ENCODE results near the gene HABP4.

HABP4 gene

DNA sequence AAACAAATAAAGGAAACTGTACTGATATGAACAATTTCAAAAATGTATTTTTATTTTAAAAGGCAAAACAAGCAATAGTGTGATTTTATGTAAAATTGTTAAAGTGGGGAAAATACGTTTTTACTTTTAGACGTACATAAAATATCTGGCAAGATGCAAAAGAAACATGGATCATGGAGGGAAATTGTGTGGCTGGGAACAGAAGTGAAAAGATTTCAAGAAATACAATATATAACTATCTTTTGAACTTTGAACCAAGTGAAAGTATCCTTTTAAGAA lies 30.3 kb upstream of the HABP4 start:
- Histone ChIP-seq H3K36me3 (ENCODE audit: control insufficient read depth, insufficient read depth, low read length) (no peaks in the 10 kb centered on the region), H3K4me1 (ENCODE audit: control insufficient read depth, insufficient read depth, low read length) (peaks cover 15% of the 10 kb centered on the region), H3K4me3 (ENCODE audit: low read depth, low read length) (peak overlapping the region; percentile 87), H3K9ac (ENCODE audit: low read depth, low read length) (peak overlapping the region; percentile 32), H3K9me3 (ENCODE audit: control insufficient read depth, insufficient read depth, low read length) (no peaks in the 10 kb centered on the region), H3K27me3 (ENCODE audit: control insufficient read depth, insufficient read depth, low read length) (no peaks in the 10 kb centered on the region)

DNA sequence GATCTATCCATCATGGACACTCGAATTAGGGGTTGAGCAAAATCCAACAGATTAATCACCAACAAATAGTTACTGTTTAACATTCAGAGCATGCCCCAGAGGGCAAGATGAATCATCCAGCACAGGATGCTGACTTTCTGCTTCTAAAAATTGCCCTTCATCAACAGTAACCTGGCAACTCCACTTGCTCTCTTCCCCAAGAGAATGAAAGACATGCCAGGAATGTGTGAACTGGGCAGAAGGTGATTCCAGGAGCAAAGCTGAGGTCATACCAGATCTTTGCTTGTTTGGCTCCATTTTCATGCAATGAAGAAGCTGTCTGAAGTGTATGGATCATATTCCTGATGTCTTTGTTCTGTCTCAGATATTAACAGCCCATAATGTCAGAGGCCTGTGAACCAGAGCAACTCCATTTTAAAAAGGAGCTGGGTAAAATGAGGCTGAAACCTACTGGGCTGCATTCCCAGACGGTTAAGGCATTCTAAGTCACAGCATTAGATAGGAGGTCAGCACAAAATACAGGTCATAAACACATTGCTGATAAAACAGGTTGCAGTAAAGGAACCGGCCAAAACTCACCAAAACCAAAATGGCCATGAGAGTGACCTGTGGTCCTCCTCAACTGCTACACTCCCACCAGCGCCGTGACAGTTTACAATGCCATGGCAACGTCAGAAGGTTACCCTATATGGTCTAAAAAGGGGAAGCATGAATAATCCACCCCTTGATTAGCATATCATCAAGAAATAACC lies 29.3 kb upstream of the HABP4 start:
- Histone ChIP-seq H3K4me3 (ENCODE audit: low read depth, low read length) (no peak overlapping the region), H3K36me3 (ENCODE audit: control insufficient read depth, insufficient read depth, low read length) (no peaks in the 10 kb centered on the region), H3K4me1 (ENCODE audit: control insufficient read depth, insufficient read depth, low read length) (peaks cover 15% of the 10 kb centered on the region), H3K9me3 (ENCODE audit: control insufficient read depth, insufficient read depth, low read length) (no peaks in the 10 kb centered on the region), H3K9ac (ENCODE audit: low read depth, low read length) (no peak overlapping the region), H3K27me3 (ENCODE audit: control insufficient read depth, insufficient read depth, low read length) (no peaks in the 10 kb centered on the region)

DNA sequence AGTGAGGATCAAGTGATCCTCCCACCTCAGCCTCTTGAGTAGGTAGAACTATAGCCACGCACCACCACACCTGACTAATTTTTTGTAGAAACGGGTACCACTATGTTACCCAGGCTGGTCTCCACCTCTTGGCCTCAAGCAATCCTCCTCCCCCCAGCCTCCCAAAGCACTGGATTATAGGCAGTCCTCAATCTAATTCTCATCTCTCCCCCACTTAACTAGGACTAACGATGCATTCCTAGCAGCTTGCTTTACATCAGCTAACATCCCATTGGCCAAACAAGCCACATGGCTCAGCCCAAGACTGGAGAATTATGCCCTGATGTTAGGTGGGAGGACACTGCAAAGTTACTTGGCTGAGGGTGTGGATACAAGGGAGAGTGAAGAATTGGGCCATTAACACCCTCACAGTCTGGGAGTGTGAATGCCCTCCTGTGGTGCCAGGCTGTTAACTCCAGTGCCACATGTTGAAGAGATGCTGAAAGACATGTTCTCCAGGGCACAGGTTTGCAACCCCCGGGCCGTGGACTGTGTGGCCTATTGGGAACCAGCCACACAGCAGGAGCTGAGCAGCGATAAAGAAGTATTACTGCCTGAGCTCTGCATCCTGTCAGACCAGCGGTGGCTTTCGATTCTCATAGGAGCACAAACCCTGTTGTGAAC lies 26.5 kb upstream of the HABP4 start:
- H3K4me1 ChIP-seq (ENCODE audit: control insufficient read depth, insufficient read depth, low read length) = peaks cover 15% of the 10 kb centered on the region
- no peaks in the 10 kb centered on the region for H3K27me3 ChIP-seq (ENCODE audit: control insufficient read depth, insufficient read depth, low read length)
- H3K9ac ChIP-seq (ENCODE audit: low read depth, low read length) = no peak overlapping the region
- H3K4me3 ChIP-seq (ENCODE audit: low read depth, low read length) = no peak overlapping the region
- no peaks in the 10 kb centered on the region for H3K36me3 ChIP-seq (ENCODE audit: control insufficient read depth, insufficient read depth, low read length)
- H3K9me3 ChIP-seq (ENCODE audit: control insufficient read depth, insufficient read depth, low read length) = no peaks in the 10 kb centered on the region

DNA sequence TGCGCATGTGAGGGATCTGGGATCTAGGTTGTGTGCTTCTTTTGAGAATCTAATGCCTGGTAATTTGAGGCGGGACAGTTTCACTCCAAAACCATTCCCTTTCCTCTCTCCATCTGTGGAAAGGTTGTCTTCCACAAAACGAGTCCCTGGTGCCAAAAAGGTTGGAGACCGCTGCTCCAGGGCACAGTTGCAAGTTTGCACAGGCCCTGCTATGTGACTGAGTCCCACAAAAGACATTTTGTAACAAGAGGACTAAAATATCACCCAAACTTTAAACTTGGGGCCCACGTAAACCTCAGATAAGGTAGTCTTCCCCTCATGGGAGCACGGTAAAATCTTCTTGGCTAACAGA lies 26.0 kb upstream of the HABP4 start:
- Histone ChIP-seq H3K36me3 (ENCODE audit: control insufficient read depth, insufficient read depth, low read length) (no peaks in the 10 kb centered on the region), H3K9me3 (ENCODE audit: control insufficient read depth, insufficient read depth, low read length) (no peaks in the 10 kb centered on the region), H3K9ac (ENCODE audit: low read depth, low read length) (no peak overlapping the region), H3K4me1 (ENCODE audit: control insufficient read depth, insufficient read depth, low read length) (peaks cover 15% of the 10 kb centered on the region), H3K4me3 (ENCODE audit: low read depth, low read length) (no peak overlapping the region), H3K27me3 (ENCODE audit: control insufficient read depth, insufficient read depth, low read length) (no peaks in the 10 kb centered on the region)

DNA sequence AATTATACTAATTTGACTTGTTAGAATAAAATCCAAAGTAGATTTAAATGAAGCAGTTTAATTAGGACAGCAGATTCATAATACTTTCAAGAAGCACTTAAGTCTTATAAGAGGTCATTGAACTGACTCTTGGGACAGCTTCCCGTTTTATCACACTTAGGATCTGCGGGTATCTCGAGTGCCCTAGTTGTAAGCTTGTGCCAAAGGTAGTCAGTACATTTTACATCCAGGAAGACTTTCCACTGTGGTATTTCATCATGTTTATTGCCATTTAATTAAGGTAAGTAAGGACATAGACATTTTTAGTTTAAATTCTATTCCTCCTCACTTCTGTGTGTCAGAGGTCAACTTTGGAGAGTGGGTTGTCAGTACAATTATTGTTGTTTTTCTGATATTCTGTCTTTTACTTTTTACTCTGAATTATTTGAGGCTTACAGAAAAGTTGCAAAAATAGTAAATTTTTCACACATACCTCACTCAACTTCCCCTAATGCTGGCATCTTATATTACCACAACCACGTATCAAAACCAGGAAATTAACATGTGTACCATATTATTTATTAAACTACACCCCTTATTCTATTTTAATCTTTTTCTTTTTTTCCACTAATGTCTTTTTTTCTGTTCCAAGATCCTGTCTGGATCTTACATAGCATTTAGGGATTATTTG lies 24.3 kb upstream of the HABP4 start:
- H3K9me3 ChIP-seq (ENCODE audit: control insufficient read depth, insufficient read depth, low read length) = no peaks in the 10 kb centered on the region
- no peak overlapping the region for H3K4me3 ChIP-seq (ENCODE audit: low read depth, low read length)
- H3K27me3 ChIP-seq (ENCODE audit: control insufficient read depth, insufficient read depth, low read length) = no peaks in the 10 kb centered on the region
- peaks cover 4% of the 10 kb centered on the region for H3K4me1 ChIP-seq (ENCODE audit: control insufficient read depth, insufficient read depth, low read length)
- H3K36me3 ChIP-seq (ENCODE audit: control insufficient read depth, insufficient read depth, low read length) = no peaks in the 10 kb centered on the region
- H3K9ac ChIP-seq (ENCODE audit: low read depth, low read length) = no peak overlapping the region

DNA sequence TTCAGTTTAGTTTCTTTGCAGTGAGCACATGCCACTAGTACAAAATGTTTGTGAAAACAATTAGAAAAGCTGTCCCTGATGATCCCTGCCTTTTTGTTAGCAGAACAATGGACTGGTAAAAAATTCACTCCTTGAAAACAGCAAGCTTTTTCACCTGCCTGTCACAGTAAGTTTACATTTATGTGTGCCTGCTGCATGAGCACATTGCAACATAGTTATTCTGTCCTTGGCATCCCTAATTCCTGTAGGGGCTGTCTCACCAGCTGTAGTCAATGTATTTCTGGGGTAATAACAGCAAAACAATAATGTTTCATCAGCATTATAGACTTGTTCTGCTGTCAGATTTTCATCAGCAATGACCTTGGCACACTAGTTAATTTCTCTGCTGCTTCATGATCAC lies 20.2 kb upstream of the HABP4 start:
- Histone ChIP-seq H3K36me3 (ENCODE audit: control insufficient read depth, insufficient read depth, low read length) (no peaks in the 10 kb centered on the region), H3K4me1 (ENCODE audit: control insufficient read depth, insufficient read depth, low read length) (no peaks in the 10 kb centered on the region), H3K4me3 (ENCODE audit: low read depth, low read length) (no peak overlapping the region), H3K9me3 (ENCODE audit: control insufficient read depth, insufficient read depth, low read length) (no peaks in the 10 kb centered on the region), H3K27me3 (ENCODE audit: control insufficient read depth, insufficient read depth, low read length) (no peaks in the 10 kb centered on the region), H3K9ac (ENCODE audit: low read depth, low read length) (no peak overlapping the region)

DNA sequence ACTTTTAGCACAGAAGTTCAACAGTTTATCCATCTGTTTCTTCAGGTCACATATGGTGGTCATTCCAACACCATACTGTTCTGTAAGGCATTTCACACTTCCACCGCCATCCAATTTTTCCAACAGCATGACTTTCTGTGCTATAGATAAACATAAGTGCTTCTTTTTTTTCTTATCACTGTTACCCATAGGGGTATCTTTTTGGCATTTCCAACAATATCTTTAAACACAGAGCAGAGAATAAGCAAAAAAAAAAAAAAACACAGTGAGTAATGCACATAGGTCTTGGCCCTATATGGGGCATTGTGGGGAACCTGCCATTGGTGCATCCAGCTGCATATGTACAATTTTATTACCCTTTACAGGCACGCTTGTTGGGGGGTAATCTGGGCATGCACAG lies 19.6 kb upstream of the HABP4 start:
- Histone ChIP-seq H3K4me1 (ENCODE audit: control insufficient read depth, insufficient read depth, low read length) (no peaks in the 10 kb centered on the region), H3K9ac (ENCODE audit: low read depth, low read length) (no peak overlapping the region), H3K4me3 (ENCODE audit: low read depth, low read length) (no peak overlapping the region), H3K9me3 (ENCODE audit: control insufficient read depth, insufficient read depth, low read length) (no peaks in the 10 kb centered on the region), H3K36me3 (ENCODE audit: control insufficient read depth, insufficient read depth, low read length) (no peaks in the 10 kb centered on the region), H3K27me3 (ENCODE audit: control insufficient read depth, insufficient read depth, low read length) (no peaks in the 10 kb centered on the region)

DNA sequence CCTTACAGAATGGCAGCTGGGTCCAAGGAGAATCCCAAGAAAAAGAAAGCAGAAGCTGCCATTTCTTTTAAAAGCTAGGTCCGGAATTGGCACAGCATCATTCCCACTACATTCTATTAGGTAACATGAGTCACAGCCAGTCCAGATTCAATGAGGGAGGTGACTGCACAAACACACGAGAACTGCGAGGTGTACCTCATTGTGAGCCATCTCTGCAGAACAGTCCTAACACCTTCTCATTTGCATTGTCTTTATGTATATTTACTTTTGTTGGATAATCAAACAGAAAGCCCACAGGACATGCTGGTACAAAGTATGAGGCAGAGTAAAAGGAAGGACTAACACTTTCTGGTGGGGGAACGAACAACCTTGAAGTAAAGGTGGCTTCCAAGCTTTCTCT lies 14.6 kb upstream of the HABP4 start:
- no peaks in the 10 kb centered on the region for H3K9me3 ChIP-seq (ENCODE audit: control insufficient read depth, insufficient read depth, low read length)
- H3K4me3 ChIP-seq (ENCODE audit: low read depth, low read length) = no peak overlapping the region
- no peak overlapping the region for H3K9ac ChIP-seq (ENCODE audit: low read depth, low read length)
- no peaks in the 10 kb centered on the region for H3K27me3 ChIP-seq (ENCODE audit: control insufficient read depth, insufficient read depth, low read length)
- no peaks in the 10 kb centered on the region for H3K36me3 ChIP-seq (ENCODE audit: control insufficient read depth, insufficient read depth, low read length)
- no peaks in the 10 kb centered on the region for H3K4me1 ChIP-seq (ENCODE audit: control insufficient read depth, insufficient read depth, low read length)

DNA sequence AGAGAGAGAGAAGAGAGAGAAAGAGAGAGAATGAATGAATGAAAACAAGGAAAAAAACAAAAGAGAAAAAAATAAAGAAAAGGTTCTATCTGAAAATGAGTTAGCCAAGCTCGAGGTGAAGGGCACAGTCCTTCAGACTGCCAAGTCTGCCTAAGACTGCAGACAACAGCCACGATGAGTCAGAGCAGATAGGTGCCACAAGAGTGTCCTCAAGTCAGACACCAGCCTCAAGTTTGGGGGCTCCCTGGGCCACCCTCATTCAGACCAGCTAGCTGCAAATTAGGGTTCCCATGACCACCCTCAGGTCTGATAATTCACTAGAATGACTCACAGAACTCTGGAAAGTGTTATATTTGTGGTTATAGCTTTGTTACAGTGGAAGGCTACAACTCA lies 13.9 kb upstream of the HABP4 start:
- no peaks in the 10 kb centered on the region for H3K4me1 ChIP-seq (ENCODE audit: control insufficient read depth, insufficient read depth, low read length)
- H3K27me3 ChIP-seq (ENCODE audit: control insufficient read depth, insufficient read depth, low read length) = no peaks in the 10 kb centered on the region
- H3K36me3 ChIP-seq (ENCODE audit: control insufficient read depth, insufficient read depth, low read length) = no peaks in the 10 kb centered on the region
- no peak overlapping the region for H3K9ac ChIP-seq (ENCODE audit: low read depth, low read length)
- H3K4me3 ChIP-seq (ENCODE audit: low read depth, low read length) = no peak overlapping the region
- no peaks in the 10 kb centered on the region for H3K9me3 ChIP-seq (ENCODE audit: control insufficient read depth, insufficient read depth, low read length)

DNA sequence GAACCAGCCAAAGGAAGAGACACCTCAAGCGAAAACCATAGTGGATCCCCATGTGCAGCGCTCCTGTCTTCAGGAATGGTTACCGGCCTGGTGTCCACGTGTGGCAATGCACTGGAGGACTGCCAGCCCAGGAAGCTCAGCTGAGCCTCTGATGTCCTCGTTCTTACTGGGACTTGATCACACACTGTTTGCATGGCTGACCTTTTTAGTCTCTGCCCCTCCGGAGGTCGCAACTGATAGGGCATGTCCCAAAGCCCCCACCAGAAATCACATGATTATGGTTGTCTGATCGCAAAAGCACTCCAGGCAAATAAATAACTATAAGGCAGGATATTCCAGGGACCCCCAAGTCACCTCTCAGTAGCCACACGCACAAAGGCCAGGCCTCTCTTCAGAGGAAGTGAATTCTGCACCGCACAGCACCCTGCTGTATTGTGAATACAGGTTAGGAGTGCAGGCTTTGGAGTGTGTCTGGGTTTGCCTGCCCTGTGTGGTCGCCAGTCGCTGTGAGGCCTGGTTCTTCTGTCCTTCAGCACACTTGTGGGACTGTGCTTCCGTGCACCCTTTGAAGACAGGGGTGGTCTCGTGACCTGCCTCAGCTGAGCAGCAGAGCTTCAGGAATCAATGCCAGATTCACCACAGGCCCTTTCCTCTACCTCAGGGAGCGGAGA lies 13.4 kb upstream of the HABP4 start:
- Histone ChIP-seq H3K4me3 (ENCODE audit: low read depth, low read length) (no peak overlapping the region), H3K4me1 (ENCODE audit: control insufficient read depth, insufficient read depth, low read length) (no peaks in the 10 kb centered on the region), H3K9me3 (ENCODE audit: control insufficient read depth, insufficient read depth, low read length) (no peaks in the 10 kb centered on the region), H3K27me3 (ENCODE audit: control insufficient read depth, insufficient read depth, low read length) (no peaks in the 10 kb centered on the region), H3K9ac (ENCODE audit: low read depth, low read length) (no peak overlapping the region), H3K36me3 (ENCODE audit: control insufficient read depth, insufficient read depth, low read length) (no peaks in the 10 kb centered on the region)

DNA sequence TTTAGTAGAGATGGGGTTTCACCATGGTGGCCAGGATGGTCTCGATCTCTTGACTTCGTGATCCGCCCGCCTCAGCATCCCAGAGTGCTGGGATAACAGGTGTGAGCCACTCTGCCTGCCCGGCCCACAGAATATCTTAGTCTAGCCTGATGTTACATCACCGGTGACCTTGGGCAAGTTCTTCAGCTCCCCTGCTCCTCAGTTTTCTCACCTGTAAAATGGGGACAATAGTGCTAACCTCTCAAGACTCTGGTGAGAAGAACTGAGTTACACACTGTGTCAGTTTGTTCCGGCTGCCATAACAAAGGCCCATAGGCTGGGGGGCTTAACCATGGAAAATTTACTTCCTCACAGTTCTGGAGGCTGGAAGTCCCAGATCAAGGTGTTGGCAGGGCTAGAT lies 12.5 kb upstream of the HABP4 start:
- H3K9me3 ChIP-seq (ENCODE audit: control insufficient read depth, insufficient read depth, low read length) = no peaks in the 10 kb centered on the region
- no peak overlapping the region for H3K9ac ChIP-seq (ENCODE audit: low read depth, low read length)
- no peaks in the 10 kb centered on the region for H3K27me3 ChIP-seq (ENCODE audit: control insufficient read depth, insufficient read depth, low read length)
- no peaks in the 10 kb centered on the region for H3K4me1 ChIP-seq (ENCODE audit: control insufficient read depth, insufficient read depth, low read length)
- H3K4me3 ChIP-seq (ENCODE audit: low read depth, low read length) = no peak overlapping the region
- no peaks in the 10 kb centered on the region for H3K36me3 ChIP-seq (ENCODE audit: control insufficient read depth, insufficient read depth, low read length)

All from iPS-15b (cell line).